GM19397 (cell line): ENCODE results near the gene ZPR1.

Experiments
- ATAC-seq: cut with Tn5 transposase; IDR thresholded peaks from one replicate; pipeline ENCODE4 v1.9.1; 2021; ENCODE audit warnings: mild to moderate bottlenecking, moderate library complexity; ENCODE audit not compliant: unreplicated experiment

ZPR1 gene

DNA sequence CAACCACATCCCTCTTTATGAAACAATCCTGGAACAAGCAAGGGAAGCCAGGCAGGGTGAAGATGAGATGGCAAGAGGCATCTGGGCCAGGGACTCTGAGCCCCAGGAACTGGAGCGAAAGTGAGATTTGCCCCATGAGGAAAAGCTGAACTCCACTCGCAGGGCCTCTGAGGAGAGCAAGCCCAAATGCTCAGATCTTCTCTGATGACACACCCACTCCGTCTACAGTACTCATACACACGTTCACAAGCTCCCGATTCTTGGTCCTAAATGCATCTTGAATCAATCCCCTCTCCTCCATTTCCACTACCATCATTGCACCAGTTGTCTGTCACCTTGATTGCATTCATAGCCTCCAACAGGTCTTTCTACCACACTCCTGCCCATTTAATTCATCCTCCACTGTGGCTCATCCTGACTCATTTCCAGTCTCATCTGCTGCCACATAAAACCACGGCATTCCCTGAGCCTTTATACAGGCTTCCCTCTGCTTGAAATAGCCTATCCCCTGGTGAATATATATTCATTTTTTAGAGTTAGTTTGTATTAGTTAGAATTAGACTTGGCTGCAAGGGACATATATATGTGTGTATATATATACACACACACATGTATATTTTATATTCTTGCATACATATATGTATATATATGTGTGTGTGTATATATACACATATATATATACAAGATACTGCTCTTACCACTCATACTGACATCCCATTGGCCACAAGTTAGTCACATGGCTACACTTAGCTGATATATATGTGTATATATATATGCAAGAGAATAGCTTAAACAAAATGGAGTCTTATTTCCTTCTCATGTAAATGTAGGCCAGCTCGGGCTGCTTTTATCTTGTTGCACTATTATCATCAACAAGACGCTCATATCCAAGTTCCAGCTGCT lies 5.3 kb upstream of the ZPR1 start:
- no peak for ATAC-seq

- ATAC-seq = no peak
Observed at GRCh38 chr11:116792144-116792868, 4.5 kb upstream of the ZPR1 start.

- no peak for ATAC-seq
Observed at GRCh38 chr11:116791813-116792143, 4.0 kb upstream of the ZPR1 start, which contains the start of gene APOA5. APOA5 (minus strand) TSS chr11:116791879; CDS start chr11:116791860, 19 bp downstream.

- no peak for ATAC-seq
Observed at GRCh38 chr11:116791002-116791812, 3.4 kb upstream of the ZPR1 start.

- no peak for ATAC-seq
Observed at GRCh38 chr11:116790167-116791001, 2.6 kb upstream of the ZPR1 start.

- no peak for ATAC-seq
Observed at GRCh38 chr11:116788975-116789374, 1.2 kb upstream of the ZPR1 start.

DNA sequence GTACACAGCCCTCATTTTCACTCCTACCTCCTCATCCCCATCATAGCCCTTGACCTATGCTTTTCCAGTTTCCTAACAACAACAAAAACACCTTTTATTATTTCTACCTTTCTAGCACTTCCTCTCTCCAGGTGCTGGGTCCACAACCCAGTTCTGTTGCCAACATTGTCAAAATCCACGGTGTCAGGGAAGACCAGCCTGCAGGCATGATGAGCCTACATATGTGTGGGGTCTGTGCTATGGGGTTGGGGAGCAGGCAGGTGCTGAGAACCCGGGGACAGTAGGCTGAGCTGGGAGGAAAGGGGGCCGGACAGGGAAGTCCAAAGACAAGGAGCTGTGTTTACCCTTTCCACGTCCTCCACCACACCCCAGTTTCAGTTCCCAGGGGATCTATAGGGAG lies 711 bp upstream of the ZPR1 start:
- no peak for ATAC-seq

DNA sequence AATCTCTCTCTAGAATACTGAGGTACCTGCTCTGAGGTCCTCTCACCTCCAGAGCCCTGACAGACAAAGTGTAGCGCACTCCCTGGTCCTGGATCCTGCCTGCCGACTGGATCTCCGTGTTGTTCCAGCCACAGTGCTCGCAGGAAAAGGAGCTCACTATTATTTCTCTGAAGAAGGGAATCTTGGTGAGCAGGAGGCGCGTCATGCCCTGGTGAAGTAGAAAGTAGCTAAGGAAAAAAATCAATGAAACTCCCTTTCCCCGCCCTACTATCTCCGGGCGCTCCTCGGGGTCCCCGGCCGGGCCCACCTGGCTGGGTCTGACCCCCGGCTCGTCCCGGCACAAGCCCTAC lies 412 bp downstream of the ZPR1 start:
- no peak for ATAC-seq

- no peak for ATAC-seq
Observed at GRCh38 chr11:116786966-116787365, 857 bp downstream of the ZPR1 start.

DNA sequence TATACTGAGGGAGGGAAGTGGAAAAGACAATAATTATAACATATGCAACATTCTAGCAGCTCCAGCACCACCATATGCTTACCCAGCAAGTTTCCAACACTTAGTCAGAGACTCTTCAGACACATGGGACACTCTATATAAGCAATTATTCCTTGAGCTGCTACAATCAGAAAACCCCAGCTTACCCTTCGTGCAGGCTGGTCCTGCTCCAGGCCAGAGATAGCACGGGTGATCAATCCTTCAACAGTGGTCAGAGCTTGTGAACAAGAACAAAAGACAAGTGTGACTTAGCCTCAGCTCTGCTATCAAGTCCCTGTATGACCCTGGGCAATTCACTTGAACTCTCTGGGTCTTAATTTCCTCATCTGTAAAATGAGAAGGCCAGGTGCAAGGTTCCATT lies 1.5 kb downstream of the ZPR1 start:
- no peak for ATAC-seq

- ATAC-seq = no peak
Observed at GRCh38 chr11:116782728-116783127, 5.1 kb downstream of the ZPR1 start.

- no peak for ATAC-seq
Observed at GRCh38 chr11:116778556-116778955, 9.3 kb downstream of the ZPR1 start.

DNA sequence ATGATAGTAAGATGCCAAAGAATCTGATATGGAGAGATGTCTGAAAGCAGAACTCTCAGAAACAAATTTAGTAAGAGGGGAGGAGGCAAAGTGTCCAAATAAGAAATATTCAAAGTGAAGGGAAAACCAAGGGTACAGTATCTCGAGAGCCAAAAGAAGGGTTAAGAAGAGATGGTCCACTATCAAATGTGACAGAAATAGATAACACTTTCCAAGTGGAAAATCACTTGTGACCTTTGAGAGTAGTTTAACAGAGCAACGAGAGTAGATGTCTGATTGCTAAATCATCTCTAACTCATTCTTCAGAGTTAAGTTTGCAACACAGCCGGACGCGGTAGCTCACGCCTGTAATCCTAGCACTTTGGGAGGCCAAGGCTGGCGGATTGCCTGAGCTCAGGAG lies 10.8 kb downstream of the ZPR1 start:
- no peak for ATAC-seq

GRCh38 chr11:116776522-116776984 lies 11.3 kb downstream of the ZPR1 start:
- ATAC-seq = no peak

GRCh38 chr11:116775975-116776374 lies 11.8 kb downstream of the ZPR1 start:
- ATAC-seq = no peak

DNA sequence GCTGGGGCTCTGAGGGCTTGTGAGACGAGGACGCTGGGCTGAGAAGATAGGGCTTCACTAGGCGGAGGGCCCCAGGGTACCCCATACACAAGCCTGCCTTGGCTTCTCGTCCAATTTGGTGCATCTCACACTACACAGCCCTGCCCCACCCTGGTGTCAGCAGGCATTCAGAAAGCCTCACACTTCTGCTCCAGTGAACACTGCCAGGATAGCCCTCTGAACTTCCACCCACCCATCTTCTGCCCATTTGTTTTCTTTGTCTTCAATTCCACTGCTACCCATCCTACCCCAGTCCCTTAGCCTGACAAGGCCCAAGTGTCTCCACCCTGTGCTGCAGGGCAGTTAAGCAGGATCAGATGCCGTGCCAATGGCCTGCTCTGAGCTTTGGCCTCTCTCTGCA lies 13.2 kb downstream of the ZPR1 start:
- ATAC-seq = no peak

DNA sequence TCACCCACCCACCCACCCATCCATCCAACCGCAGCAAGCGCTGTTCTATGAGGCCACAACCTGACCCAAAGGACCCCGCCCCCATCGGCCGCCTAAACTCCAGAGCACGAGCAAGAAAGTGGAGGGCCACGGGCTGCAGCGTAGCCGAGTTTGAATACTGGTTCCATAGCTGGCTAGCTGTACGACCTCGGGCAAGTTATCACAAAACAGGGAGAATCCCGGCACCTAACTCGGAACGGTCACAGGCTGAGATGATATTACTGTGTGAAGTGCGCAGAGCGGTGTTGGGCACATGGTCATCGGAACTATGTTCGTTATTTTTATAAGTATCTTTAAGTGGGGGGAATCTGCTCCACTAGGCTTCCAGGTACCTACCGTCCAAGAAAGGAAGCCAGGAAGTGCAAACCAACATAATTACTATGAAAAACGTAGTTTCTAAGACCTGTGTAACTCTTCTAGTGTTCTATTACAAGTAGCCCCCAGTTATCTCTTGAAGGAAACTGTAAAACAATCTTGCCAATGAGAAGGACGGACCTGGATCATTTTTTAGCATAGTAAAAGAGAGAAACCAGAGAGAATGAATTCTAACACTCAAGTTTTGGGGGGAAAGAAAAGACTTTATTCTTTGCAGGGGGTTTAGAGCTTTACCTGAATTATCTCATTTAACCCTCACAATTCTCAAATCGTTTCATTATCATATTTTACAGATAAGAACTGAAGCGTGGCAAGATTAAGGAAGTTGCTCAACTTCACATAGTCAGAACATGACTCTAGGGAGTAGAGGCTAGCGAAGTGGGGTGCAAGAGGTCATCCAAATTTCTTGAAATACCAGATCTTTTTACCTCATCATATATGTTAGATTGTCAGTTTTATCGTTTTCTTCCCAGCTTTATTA lies 14.4 kb downstream of the ZPR1 start:
- ATAC-seq = peak; percentile 40

DNA sequence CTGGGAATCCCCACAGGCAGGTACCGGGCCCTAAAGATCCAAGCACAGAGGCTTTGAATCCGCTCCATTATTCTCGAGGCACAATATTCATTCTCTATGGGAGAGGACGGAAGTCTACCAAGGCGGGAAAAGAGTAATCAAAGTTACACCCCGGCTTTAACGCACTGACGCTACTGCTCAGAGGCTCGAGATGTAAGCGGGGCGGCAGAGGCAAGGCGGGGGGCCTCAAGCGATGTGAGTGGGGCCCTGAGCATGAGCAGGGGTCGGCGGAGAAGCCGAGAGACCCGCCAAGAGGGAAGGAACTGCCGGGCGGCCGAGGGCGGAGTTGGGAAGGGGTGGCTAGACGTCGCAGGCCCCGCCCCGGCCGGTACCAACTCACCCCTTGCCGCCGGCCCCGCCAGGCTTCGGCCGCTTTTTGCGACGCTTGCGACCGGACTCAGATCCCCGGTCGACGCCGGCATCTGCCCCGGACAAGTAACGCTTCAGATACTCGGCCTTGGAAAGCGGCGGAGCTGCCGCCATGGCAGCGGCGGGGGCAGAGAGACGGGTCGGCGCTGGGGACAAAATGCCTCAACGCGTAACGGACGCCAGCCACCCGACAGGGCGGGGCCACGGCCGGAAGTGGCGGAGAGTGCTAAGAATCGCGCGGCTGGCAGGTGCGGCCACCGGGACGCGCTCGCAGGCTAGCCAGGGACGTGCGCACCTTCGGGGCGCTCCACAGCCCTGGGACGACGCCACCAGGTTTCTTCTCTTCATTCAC lies 15.2 kb downstream of the ZPR1 start, which contains the start of gene BUD13:
Gene BUD13, minus strand, starts transcription at position 545 of the 760 bp plus-strand sequence. Its CDS starts 23 bp downstream, at position 522.
- ATAC-seq = peak; percentile 83

GRCh38 chr11:116771935-116772334 lies 15.9 kb downstream of the ZPR1 start:
- ATAC-seq = no peak
